Measurements from ENCODE around the gene OR11H12.
"Not testable (repeated sequence)": the region's sequence is repeated elsewhere in the genome, so short reads cannot be mapped to it uniquely, and the experiment has no call there.

- not testable (repeated sequence) for TF ChIP-seq CTCF (optimal IDR thresholded peaks at IDR 0.05 in 1 of 3, IDR thresholded peaks at IDR 0.05 in 1 of 3, conservative IDR thresholded peaks at IDR 0.05 in 1 of 3; ENCODE audit: extremely low read depth in 1 of 3, insufficient read depth in 2 of 3, low read length in 3 of 3); EZH2 (IDR thresholded peaks at IDR 0.05; ENCODE audit: low read length)
These were observed 18.0 kb upstream of the OR11H12 start for GRCh38 chr14:18582908-18583307.

All from keratinocyte (primary cell).